SK-N-SH treated with all-trans-retinoic acid at 6 μM for 48 hours (cell line): ENCODE results near the gene STAC3.

Experiments
- ATAC-seq: fragments of 200-7000 bp; cut with Tn5 transposase; 3 replicates; pipeline ENCODE4 v1.9.1; 2020; ENCODE audit warnings: mild to moderate bottlenecking, moderate library complexity
- ARNTL ChIP-seq: fragments of 450-650 bp; formaldehyde crosslinking; IDR thresholded peaks from 2 replicates; pipeline ENCODE4 v1.5.0; 2020; ENCODE audit warnings: low read depth, mild to moderate bottlenecking, moderate library complexity, borderline replicate concordance
- ESRRG ChIP-seq: fragments of 250-450 bp; sonication (Bioruptor Pico); IDR thresholded peaks from 2 replicates; pipeline ENCODE4 v1.6.1; 2021; ENCODE audit warnings: mild to moderate bottlenecking
- GLIS3 ChIP-seq: fragments of 250-450 bp; sonication (Bioruptor Pico); IDR thresholded peaks from 2 replicates; pipeline ENCODE4 v1.5.0; 2020; ENCODE audit warnings: mild to moderate bottlenecking, moderate library complexity
- ISL1 ChIP-seq: fragments of 250-450 bp; sonication (Bioruptor Pico); IDR thresholded peaks from 2 replicates; pipeline ENCODE4 v2.1.2; 2022; ENCODE audit warnings: mild to moderate bottlenecking, moderate library complexity
- OSR1 ChIP-seq: fragments of 250-450 bp; sonication (Bioruptor Pico); IDR thresholded peaks from 2 replicates; pipeline ENCODE4 v1.8.0; 2022; ENCODE audit warnings: moderate library complexity, mild to moderate bottlenecking, inconsistent platforms
- PPARA ChIP-seq: fragments of 250-450 bp; sonication (Bioruptor Pico); IDR thresholded peaks from 2 replicates; pipeline ENCODE4 v1.5.0; 2020; ENCODE audit warnings: mild to moderate bottlenecking, borderline replicate concordance
- RARB ChIP-seq: fragments of 250-450 bp; sonication (Bioruptor Pico); IDR thresholded peaks from 2 replicates; pipeline ENCODE4 v1.8.0; 2021; ENCODE audit warnings: mild to moderate bottlenecking, moderate library complexity
- SNAI2 ChIP-seq: fragments of 250-450 bp; sonication (Bioruptor Pico); IDR thresholded peaks from 2 replicates; pipeline ENCODE4 v1.5.0; 2020; ENCODE audit warnings: mild to moderate bottlenecking, moderate library complexity
- TCF4 ChIP-seq: fragments of 250-450 bp; sonication (Bioruptor Pico); IDR thresholded peaks from 2 replicates; pipeline ENCODE4 v1.8.0; 2021; ENCODE audit warnings: mild to moderate bottlenecking, moderate library complexity, borderline replicate concordance
- ZFP3 ChIP-seq: fragments of 250-450 bp; sonication (Bioruptor Pico); IDR thresholded peaks from 2 replicates; pipeline ENCODE4 v1.5.0; 2020; ENCODE audit warnings: mild to moderate bottlenecking, moderate library complexity
- ZFP30 ChIP-seq: fragments of 450-650 bp; formaldehyde crosslinking; IDR thresholded peaks from 2 replicates; pipeline ENCODE4 v1.5.0; 2022; ENCODE audit warnings: mild to moderate bottlenecking, moderate library complexity
- ZNF565 ChIP-seq: fragments of 450-650 bp; formaldehyde crosslinking; conservative IDR thresholded peaks from 2 replicates; pipeline ENCODE4 v1.5.0; 2020; ENCODE audit warnings: low read depth, mild to moderate bottlenecking, moderate library complexity
- ZNF70 ChIP-seq: fragments of 450-650 bp; formaldehyde crosslinking; IDR thresholded peaks from 2 replicates; pipeline ENCODE4 v1.5.0; 2020; ENCODE audit warnings: mild to moderate bottlenecking, moderate library complexity
- TF ChIP-seq, protein P1 (sequence below): fragments of 250-450 bp; sonication (Bioruptor Pico); IDR thresholded peaks from 2 replicates; pipeline ENCODE4 v1.5.1; 2021; ENCODE audit warnings: mild to moderate bottlenecking, moderate library complexity
- TF ChIP-seq, protein P2 (sequence below): fragments of 250-450 bp; sonication (Bioruptor Pico); IDR thresholded peaks from 2 replicates; pipeline ENCODE4 v1.5.1; 2020; ENCODE audit warnings: low read depth, mild to moderate bottlenecking, moderate library complexity
- TF ChIP-seq, protein P3 (sequence below): fragments of 250-450 bp; sonication (Bioruptor Pico); IDR thresholded peaks from 2 replicates; pipeline ENCODE4 v1.8.0; 2020; ENCODE audit warnings: mild to moderate bottlenecking, moderate library complexity, borderline replicate concordance
- TF ChIP-seq, protein P4 (sequence below): fragments of 250-450 bp; sonication (Bioruptor Pico); IDR thresholded peaks from 2 replicates; pipeline ENCODE4 v1.5.0; 2020; ENCODE audit warnings: mild to moderate bottlenecking, moderate library complexity
- TF ChIP-seq, protein P5 (sequence below): fragments of 250-450 bp; sonication (Bioruptor Pico); IDR thresholded peaks from 2 replicates; pipeline ENCODE4 v1.8.0; 2021; ENCODE audit warnings: low read depth, mild to moderate bottlenecking, moderate library complexity, borderline replicate concordance

STAC3 gene

DNA sequence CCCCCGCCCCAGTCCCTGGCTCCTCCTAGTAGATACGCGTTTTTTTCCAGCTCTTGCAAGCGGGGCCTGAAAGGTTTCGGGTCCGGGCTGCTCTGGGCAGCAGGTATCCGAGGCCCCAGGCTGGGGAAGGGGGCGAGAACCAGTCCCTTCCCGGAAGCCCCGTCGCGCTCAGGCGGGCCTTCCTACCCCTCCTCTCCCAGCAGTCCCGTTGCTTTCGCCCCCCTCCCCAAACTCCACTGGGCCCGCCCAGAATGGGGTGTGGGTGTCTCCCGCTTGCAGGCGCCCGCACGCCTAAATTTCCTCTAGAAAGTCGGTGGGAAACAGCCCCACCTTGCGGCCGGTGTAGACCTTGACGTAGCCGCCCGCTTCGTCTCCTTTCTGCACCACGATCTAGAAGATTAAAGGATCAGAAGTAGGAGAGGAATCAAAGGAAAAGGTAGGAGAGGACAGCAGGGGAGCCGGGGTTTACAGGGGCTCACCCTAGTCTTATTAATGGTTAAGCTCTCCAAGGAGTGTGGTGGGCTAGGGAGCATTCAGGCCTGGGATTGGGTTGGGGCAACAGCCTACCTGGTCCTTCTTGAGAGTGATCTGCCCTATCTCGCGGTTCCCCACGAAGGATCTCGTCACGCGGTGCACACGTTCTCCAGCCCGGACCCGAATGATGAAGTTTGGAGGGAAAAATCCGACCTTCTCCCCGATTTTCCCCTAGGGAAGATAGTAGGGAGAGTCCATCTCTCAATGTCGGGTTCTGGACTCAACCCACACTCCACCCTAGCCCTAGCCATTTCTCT is 7.3 kb downstream of the STAC3 start:
- TF ChIP-seq RARB (no peak), ZFP30 (CRISPR knock-in tag) (no peak), ZNF70 (CRISPR knock-in tag) (no peak), OSR1 (CRISPR knock-in tag) (no peak), ISL1 (no peak), GLIS3 (CRISPR knock-in tag) (no peak), ZFP3 (CRISPR knock-in tag) (no peak), SNAI2 (CRISPR knock-in tag) (no peak), ZNF565 (no peak), ARNTL (CRISPR knock-in tag) (no peak), TCF4 (CRISPR knock-in tag) (no peak)
- TF ChIP-seq, protein P1, sequence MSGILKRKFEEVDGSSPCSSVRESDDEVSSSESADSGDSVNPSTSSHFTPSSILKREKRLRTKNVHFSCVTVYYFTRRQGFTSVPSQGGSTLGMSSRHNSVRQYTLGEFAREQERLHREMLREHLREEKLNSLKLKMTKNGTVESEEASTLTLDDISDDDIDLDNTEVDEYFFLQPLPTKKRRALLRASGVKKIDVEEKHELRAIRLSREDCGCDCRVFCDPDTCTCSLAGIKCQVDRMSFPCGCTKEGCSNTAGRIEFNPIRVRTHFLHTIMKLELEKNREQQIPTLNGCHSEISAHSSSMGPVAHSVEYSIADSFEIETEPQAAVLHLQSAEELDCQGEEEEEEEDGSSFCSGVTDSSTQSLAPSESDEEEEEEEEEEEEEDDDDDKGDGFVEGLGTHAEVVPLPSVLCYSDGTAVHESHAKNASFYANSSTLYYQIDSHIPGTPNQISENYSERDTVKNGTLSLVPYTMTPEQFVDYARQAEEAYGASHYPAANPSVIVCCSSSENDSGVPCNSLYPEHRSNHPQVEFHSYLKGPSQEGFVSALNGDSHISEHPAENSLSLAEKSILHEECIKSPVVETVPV (CRISPR knock-in tag) = no peak
- TF ChIP-seq, protein P2, sequence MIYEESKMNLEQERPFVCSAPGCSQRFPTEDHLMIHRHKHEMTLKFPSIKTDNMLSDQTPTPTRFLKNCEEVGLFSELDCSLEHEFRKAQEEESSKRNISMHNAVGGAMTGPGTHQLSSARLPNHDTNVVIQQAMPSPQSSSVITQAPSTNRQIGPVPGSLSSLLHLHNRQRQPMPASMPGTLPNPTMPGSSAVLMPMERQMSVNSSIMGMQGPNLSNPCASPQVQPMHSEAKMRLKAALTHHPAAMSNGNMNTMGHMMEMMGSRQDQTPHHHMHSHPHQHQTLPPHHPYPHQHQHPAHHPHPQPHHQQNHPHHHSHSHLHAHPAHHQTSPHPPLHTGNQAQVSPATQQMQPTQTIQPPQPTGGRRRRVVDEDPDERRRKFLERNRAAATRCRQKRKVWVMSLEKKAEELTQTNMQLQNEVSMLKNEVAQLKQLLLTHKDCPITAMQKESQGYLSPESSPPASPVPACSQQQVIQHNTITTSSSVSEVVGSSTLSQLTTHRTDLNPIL = no peak
- TF ChIP-seq, protein P3, sequence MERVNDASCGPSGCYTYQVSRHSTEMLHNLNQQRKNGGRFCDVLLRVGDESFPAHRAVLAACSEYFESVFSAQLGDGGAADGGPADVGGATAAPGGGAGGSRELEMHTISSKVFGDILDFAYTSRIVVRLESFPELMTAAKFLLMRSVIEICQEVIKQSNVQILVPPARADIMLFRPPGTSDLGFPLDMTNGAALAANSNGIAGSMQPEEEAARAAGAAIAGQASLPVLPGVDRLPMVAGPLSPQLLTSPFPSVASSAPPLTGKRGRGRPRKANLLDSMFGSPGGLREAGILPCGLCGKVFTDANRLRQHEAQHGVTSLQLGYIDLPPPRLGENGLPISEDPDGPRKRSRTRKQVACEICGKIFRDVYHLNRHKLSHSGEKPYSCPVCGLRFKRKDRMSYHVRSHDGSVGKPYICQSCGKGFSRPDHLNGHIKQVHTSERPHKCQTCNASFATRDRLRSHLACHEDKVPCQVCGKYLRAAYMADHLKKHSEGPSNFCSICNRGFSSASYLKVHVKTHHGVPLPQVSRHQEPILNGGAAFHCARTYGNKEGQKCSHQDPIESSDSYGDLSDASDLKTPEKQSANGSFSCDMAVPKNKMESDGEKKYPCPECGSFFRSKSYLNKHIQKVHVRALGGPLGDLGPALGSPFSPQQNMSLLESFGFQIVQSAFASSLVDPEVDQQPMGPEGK (CRISPR knock-in tag) = no peak
- TF ChIP-seq, protein P4, sequence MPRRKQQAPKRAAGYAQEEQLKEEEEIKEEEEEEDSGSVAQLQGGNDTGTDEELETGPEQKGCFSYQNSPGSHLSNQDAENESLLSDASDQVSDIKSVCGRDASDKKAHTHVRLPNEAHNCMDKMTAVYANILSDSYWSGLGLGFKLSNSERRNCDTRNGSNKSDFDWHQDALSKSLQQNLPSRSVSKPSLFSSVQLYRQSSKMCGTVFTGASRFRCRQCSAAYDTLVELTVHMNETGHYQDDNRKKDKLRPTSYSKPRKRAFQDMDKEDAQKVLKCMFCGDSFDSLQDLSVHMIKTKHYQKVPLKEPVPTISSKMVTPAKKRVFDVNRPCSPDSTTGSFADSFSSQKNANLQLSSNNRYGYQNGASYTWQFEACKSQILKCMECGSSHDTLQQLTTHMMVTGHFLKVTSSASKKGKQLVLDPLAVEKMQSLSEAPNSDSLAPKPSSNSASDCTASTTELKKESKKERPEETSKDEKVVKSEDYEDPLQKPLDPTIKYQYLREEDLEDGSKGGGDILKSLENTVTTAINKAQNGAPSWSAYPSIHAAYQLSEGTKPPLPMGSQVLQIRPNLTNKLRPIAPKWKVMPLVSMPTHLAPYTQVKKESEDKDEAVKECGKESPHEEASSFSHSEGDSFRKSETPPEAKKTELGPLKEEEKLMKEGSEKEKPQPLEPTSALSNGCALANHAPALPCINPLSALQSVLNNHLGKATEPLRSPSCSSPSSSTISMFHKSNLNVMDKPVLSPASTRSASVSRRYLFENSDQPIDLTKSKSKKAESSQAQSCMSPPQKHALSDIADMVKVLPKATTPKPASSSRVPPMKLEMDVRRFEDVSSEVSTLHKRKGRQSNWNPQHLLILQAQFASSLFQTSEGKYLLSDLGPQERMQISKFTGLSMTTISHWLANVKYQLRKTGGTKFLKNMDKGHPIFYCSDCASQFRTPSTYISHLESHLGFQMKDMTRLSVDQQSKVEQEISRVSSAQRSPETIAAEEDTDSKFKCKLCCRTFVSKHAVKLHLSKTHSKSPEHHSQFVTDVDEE = no peak
- no peak for ATAC-seq

DNA sequence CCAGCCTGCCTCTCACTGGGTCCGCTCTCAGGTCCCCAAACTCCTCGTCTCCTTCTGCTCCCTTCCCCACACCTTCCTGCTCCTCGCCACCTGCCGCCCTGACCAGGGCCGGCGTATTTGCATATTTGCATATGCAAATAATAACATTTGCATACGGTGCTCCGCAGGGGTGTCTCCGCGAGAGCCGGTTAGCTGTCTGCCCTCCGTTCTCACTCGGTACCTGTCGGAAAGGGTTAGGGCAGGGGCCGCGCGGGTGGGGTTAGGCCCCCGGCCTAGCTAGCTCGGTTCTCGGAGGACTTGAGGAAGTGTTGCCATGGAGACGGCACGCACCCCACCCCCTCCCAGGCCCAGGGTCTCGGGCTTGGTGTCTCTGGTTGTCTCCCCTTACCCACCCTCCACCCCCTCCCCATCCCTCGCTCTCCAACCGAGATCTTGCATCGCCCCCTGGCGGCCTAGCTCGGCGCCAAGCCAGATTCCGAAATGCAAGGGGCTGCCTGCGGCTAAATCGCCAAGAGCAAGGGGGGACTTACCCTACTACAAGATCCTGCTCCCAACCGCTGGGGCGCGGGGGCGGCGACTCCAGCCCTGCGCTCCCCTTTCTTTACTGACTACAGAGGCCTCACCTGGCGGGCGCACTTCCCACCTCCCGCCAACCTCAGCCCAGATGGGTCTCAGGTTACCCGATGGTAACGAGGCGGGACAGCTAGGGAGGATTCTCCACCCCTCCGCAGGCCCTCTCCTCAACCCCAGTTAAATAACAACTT is 8.1 kb downstream of the STAC3 start:
- TF ChIP-seq TCF4 (CRISPR knock-in tag) (no peak), ISL1 (no peak)
- ATAC-seq = peak; percentile 8; the same call in 1 of the 3 replicates

DNA sequence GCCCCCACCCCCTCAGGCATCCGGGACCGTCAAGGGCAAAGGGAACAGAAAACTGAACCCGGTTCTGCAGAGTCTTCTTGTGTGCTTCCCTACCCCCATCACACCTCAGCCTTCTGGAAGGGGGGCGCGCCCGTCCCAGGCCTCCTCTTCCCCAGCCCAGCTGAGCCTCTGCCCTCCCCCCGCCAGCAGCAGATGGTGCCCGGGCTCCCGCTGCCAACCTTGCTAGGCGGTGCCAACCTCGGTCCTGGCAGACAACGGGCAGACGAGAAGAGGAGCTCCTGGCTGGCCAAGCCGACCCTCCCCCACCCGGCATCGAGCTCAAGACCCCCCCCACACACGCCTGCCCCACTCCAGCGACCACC is 8.7 kb downstream of the STAC3 start:
- no peak for TF ChIP-seq GLIS3 (CRISPR knock-in tag)
- TF ChIP-seq SNAI2 (CRISPR knock-in tag) = no peak
- TF ChIP-seq OSR1 (CRISPR knock-in tag) = no peak
- no peak for TF ChIP-seq PPARA
- no peak for TF ChIP-seq ESRRG (CRISPR knock-in tag)
- no peak for TF ChIP-seq ARNTL (CRISPR knock-in tag)
- TF ChIP-seq, protein P1 (CRISPR knock-in tag) = no peak
- no peak for TF ChIP-seq ZFP3 (CRISPR knock-in tag)
- TF ChIP-seq, protein P4 = no peak
- TF ChIP-seq, protein P5, sequence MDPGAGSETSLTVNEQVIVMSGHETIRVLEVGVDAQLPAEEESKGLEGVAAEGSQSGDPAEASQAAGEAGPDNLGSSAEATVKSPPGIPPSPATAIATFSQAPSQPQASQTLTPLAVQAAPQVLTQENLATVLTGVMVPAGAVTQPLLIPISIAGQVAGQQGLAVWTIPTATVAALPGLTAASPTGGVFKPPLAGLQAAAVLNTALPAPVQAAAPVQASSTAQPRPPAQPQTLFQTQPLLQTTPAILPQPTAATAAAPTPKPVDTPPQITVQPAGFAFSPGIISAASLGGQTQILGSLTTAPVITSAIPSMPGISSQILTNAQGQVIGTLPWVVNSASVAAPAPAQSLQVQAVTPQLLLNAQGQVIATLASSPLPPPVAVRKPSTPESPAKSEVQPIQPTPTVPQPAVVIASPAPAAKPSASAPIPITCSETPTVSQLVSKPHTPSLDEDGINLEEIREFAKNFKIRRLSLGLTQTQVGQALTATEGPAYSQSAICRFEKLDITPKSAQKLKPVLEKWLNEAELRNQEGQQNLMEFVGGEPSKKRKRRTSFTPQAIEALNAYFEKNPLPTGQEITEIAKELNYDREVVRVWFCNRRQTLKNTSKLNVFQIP (CRISPR knock-in tag) = no peak
- TF ChIP-seq TCF4 (CRISPR knock-in tag) = no peak
- no peak for TF ChIP-seq ZNF565
- TF ChIP-seq, all 23 proteins: peak for 0
- ATAC-seq = no peak
